Uterus (tissue), 4 donors: Measurements from ENCODE around the gene ITGAD. TPM values are rescaled to one million over a fixed set of nuclear protein-coding genes. Genes with fewer than 3 reads are reported as not detected.

Experiments used
- DNase-seq, 2 donors: peaks; one replicate each; pipeline ENCODE4 v3.0.0-alpha.2; 2019 to 2020
- H3K27ac ChIP-seq, 2 donors: fragments of 200-600 bp; sonication (generic); 1 replicate in 1 of 2; 2 replicates in 1 of 2; pipeline ENCODE4 v1.5.1; 2016 to 2018
- H3K27me3 ChIP-seq, 2 donors: fragments of 200-600 bp; sonication (generic); one replicate each; pipeline ENCODE4 v1.5.1; 2018 to 2019; ENCODE audit warnings: control low read depth in 1 of 2
- H3K36me3 ChIP-seq, 2 donors: fragments of 200-600 bp; sonication (generic); one replicate each; pipeline ENCODE4 v1.5.1; 2019; ENCODE audit warnings: control low read depth in 1 of 2
- H3K4me1 ChIP-seq, 2 donors: fragments of 200-600 bp; sonication (generic); one replicate each; pipeline ENCODE4 v1.5.1; 2018 to 2019; ENCODE audit warnings: control low read depth in 1 of 2
- H3K4me3 ChIP-seq, 2 donors: fragments of 200-600 bp; sonication (generic); 1 replicate in 1 of 2; 2 replicates in 1 of 2; pipeline ENCODE4 v1.5.1; 2018 to 2019; ENCODE audit warnings: mild to moderate bottlenecking in 1 of 2
- H3K9me3 ChIP-seq, 2 donors: fragments of 200-600 bp; sonication (generic); one replicate each; pipeline ENCODE4 v1.5.1; 2019; ENCODE audit warnings: control low read depth in 1 of 2
- CTCF ChIP-seq, 4 experiments: fragments of 200-600 bp in 2 of 4; fragments of 450-650 bp in 2 of 4; sonication (generic) in 2 of 4; IDR thresholded peaks; one replicate each; pipeline ENCODE4 v1.5.1; 2016 to 2019; ENCODE audit warnings: antibody characterized with exemption in 4 of 4, mild to moderate bottlenecking in 2 of 4, moderate library complexity in 1 of 4
- POLR2A ChIP-seq, 2 donors: fragments of 450-650 bp; IDR thresholded peaks; one replicate each; pipeline ENCODE4 v1.6.1; 2016; ENCODE audit warnings: antibody characterized with exemption in 2 of 2, mild to moderate bottlenecking in 1 of 2, moderate library complexity in 1 of 2
- intact Hi-C: fragments of 100-400 bp; cut with DNase I; formaldehyde crosslinking; loops from one replicate; pipeline ENCODE4 v1.15.1; 2023; ENCODE audit warnings: low total_unique reads
- total RNA-seq, 4 donors: library from RNA; depleted of rRNA in 3 of 4; stranded (reverse); fragments of >200 nt in 3 of 4; gene quantifications; one replicate each; pipeline versions ENCODE4 v1.1.0 to v1.2.4, GENCODE V29; 2014 to 2023
- donor health status: DM: yes; HTN: yes; CAD: no.

The ITGAD gene
- total RNA-seq, 4 donors from 2014 or later: 0.12 TPM; not detected in 3

- Histone ChIP-seq H3K27ac (no peak overlapping the region), H3K36me3 (no peaks in the 10 kb centered on the region), H3K4me1 (no peaks in the 10 kb centered on the region), H3K27me3 (no peaks in the 10 kb centered on the region), H3K4me3 (no peak overlapping the region), H3K9me3 (no peaks in the 10 kb centered on the region)
- TF ChIP-seq CTCF (IDR thresholded peaks at IDR 0.05) (no peak), POLR2A (IDR thresholded peaks at IDR 0.05) (no peak)
- DNase-seq: no peak
- intact Hi-C loops: no loop called here
Measured at GRCh38 chr16:31371008-31371407, 22.1 kb upstream of the ITGAD start.

- DNase-seq: no peak
- Histone ChIP-seq H3K27ac (no peak overlapping the region), H3K27me3 (no peaks in the 10 kb centered on the region), H3K4me1 (no peaks in the 10 kb centered on the region), H3K36me3 (no peaks in the 10 kb centered on the region), H3K9me3 (no peaks in the 10 kb centered on the region), H3K4me3 (no peak overlapping the region)
- intact Hi-C loops: no loop called here
- no peak for TF ChIP-seq POLR2A (IDR thresholded peaks at IDR 0.05)
- TF ChIP-seq CTCF (IDR thresholded peaks at IDR 0.05): no peak
Measured at GRCh38 chr16:31371619-31372484, 21.3 kb upstream of the ITGAD start.

GRCh38 chr16:31373235-31373634 lies 19.9 kb upstream of the ITGAD start:
- Histone ChIP-seq H3K27ac (no peak overlapping the region), H3K9me3 (no peaks in the 10 kb centered on the region), H3K27me3 (no peaks in the 10 kb centered on the region), H3K4me3 (no peak overlapping the region), H3K36me3 (no peaks in the 10 kb centered on the region), H3K4me1 (no peaks in the 10 kb centered on the region)
- intact Hi-C loops: no loop called here
- TF ChIP-seq POLR2A (IDR thresholded peaks at IDR 0.05): no peak
- no peak for TF ChIP-seq CTCF (IDR thresholded peaks at IDR 0.05)
- no peak for DNase-seq

- DNase-seq: no peak
- intact Hi-C loops: no loop called here
Measured at GRCh38 chr16:31375231-31375630, 17.9 kb upstream of the ITGAD start.

More at GRCh38 chr16:31375231-31375630, 17.9 kb upstream of the ITGAD start:
- no peaks in the 10 kb centered on the region for H3K36me3 ChIP-seq
- TF ChIP-seq POLR2A (IDR thresholded peaks at IDR 0.05): no peak
- TF ChIP-seq CTCF (IDR thresholded peaks at IDR 0.05): no peak
- no peaks in the 10 kb centered on the region for H3K27me3 ChIP-seq
- H3K9me3 ChIP-seq: no peaks in the 10 kb centered on the region
- no peak overlapping the region for H3K27ac ChIP-seq
- no peaks in the 10 kb centered on the region for H3K4me1 ChIP-seq
- no peak overlapping the region for H3K4me3 ChIP-seq
